Rectal smooth muscle tissue (tissue), 1 donor: Measurements from ENCODE around the gene GALNT1.

Experiments
- H3K27ac ChIP-seq: one replicate; pipeline ENCODE4 v1.7.0; 2013; ENCODE audit warnings: low read depth, low read length, inconsistent platforms
- H3K27me3 ChIP-seq: one replicate; pipeline ENCODE4 v1.7.0; 2013; ENCODE audit warnings: low read length; ENCODE audit not compliant: control insufficient read depth, insufficient read depth
- H3K36me3 ChIP-seq: one replicate; pipeline ENCODE4 v1.7.0; 2013; ENCODE audit warnings: low read length; ENCODE audit not compliant: control insufficient read depth, insufficient read depth
- H3K4me1 ChIP-seq: one replicate; pipeline ENCODE4 v1.7.0; 2013; ENCODE audit warnings: low read length; ENCODE audit not compliant: control insufficient read depth, insufficient read depth
- H3K4me3 ChIP-seq: one replicate; pipeline ENCODE4 v1.7.0; 2013; ENCODE audit warnings: low read length
- H3K9ac ChIP-seq: one replicate; pipeline ENCODE4 v1.7.0; 2013; ENCODE audit warnings: low read length

Gene GALNT1

GRCh38 chr18:35662293-35663062, 80.9 kb downstream of the GALNT1 start:
- no peaks in the 10 kb centered on the region for H3K27me3 ChIP-seq
- H3K4me3 ChIP-seq = no peak overlapping the region
- H3K9ac ChIP-seq = no peak overlapping the region
- no peaks in the 10 kb centered on the region for H3K4me1 ChIP-seq
- no peak overlapping the region for H3K27ac ChIP-seq
- peaks cover 5% of the 10 kb centered on the region for H3K36me3 ChIP-seq

- Histone ChIP-seq H3K9ac (no peak overlapping the region), H3K36me3 (peaks cover under 1% of the 10 kb centered on the region), H3K27ac (no peak overlapping the region), H3K4me1 (no peaks in the 10 kb centered on the region), H3K27me3 (no peaks in the 10 kb centered on the region), H3K4me3 (no peak overlapping the region)
Measured at GRCh38 chr18:35671966-35672603, 90.5 kb downstream of the GALNT1 start.

- Histone ChIP-seq H3K27ac (no peak overlapping the region), H3K9ac (no peak overlapping the region), H3K27me3 (no peaks in the 10 kb centered on the region), H3K4me3 (no peak overlapping the region), H3K4me1 (no peaks in the 10 kb centered on the region), H3K36me3 (peaks cover under 1% of the 10 kb centered on the region)
Measured at GRCh38 chr18:35672897-35673296, 91.4 kb downstream of the GALNT1 start.

GRCh38 chr18:35673682-35674081, 92.1 kb downstream of the GALNT1 start:
- Histone ChIP-seq H3K4me3 (no peak overlapping the region), H3K36me3 (peaks cover 2% of the 10 kb centered on the region), H3K27ac (no peak overlapping the region)

GRCh38 chr18:35680139-35680551, 98.6 kb downstream of the GALNT1 start:
- H3K4me3 ChIP-seq = no peak overlapping the region
- no peaks in the 10 kb centered on the region for H3K27me3 ChIP-seq
- peaks cover 2% of the 10 kb centered on the region for H3K36me3 ChIP-seq
- no peak overlapping the region for H3K9ac ChIP-seq
- peaks cover 4% of the 10 kb centered on the region for H3K4me1 ChIP-seq
- H3K27ac ChIP-seq = no peak overlapping the region

More at GRCh38 chr18:35673682-35674081, 92.1 kb downstream of the GALNT1 start:
- no peaks in the 10 kb centered on the region for H3K4me1 ChIP-seq
- H3K9ac ChIP-seq = no peak overlapping the region
- H3K27me3 ChIP-seq = no peaks in the 10 kb centered on the region

- H3K36me3 ChIP-seq = peaks cover 2% of the 10 kb centered on the region
Measured at GRCh38 chr18:35682281-35682867, 100.8 kb downstream of the GALNT1 start.

GRCh38 chr18:35683021-35683420, 101.5 kb downstream of the GALNT1 start:
- peaks cover 4% of the 10 kb centered on the region for H3K4me1 ChIP-seq
- H3K27ac ChIP-seq = no peak overlapping the region
- H3K27me3 ChIP-seq = no peaks in the 10 kb centered on the region
- peaks cover under 1% of the 10 kb centered on the region for H3K36me3 ChIP-seq
- H3K4me3 ChIP-seq = no peak overlapping the region
- H3K9ac ChIP-seq = no peak overlapping the region

More at GRCh38 chr18:35682281-35682867, 100.8 kb downstream of the GALNT1 start:
- Histone ChIP-seq H3K27me3 (no peaks in the 10 kb centered on the region), H3K9ac (no peak overlapping the region), H3K4me1 (peaks cover 4% of the 10 kb centered on the region), H3K27ac (no peak overlapping the region), H3K4me3 (no peak overlapping the region)

- no peak overlapping the region for H3K4me3 ChIP-seq
Measured at GRCh38 chr18:35688757-35689156, 107.2 kb downstream of the GALNT1 start.

GRCh38 chr18:35689728-35690127, 108.2 kb downstream of the GALNT1 start:
- Histone ChIP-seq H3K9ac (no peak overlapping the region), H3K36me3 (no peaks in the 10 kb centered on the region), H3K4me1 (no peaks in the 10 kb centered on the region), H3K27ac (no peak overlapping the region), H3K4me3 (no peak overlapping the region), H3K27me3 (no peaks in the 10 kb centered on the region)

More at GRCh38 chr18:35688757-35689156, 107.2 kb downstream of the GALNT1 start:
- Histone ChIP-seq H3K9ac (no peak overlapping the region), H3K36me3 (no peaks in the 10 kb centered on the region), H3K27ac (no peak overlapping the region), H3K4me1 (no peaks in the 10 kb centered on the region), H3K27me3 (no peaks in the 10 kb centered on the region)

GRCh38 chr18:35691625-35692024, 110.1 kb downstream of the GALNT1 start:
- H3K27me3 ChIP-seq = no peaks in the 10 kb centered on the region
- H3K9ac ChIP-seq = no peak overlapping the region
- no peak overlapping the region for H3K27ac ChIP-seq
- H3K4me3 ChIP-seq = no peak overlapping the region
- H3K4me1 ChIP-seq = no peaks in the 10 kb centered on the region
- peaks cover 2% of the 10 kb centered on the region for H3K36me3 ChIP-seq

GRCh38 chr18:35692866-35693265, 111.3 kb downstream of the GALNT1 start:
- Histone ChIP-seq H3K36me3 (peaks cover 2% of the 10 kb centered on the region), H3K4me3 (no peak overlapping the region)

GRCh38 chr18:35693829-35694228, 112.3 kb downstream of the GALNT1 start:
- H3K9ac ChIP-seq = no peak overlapping the region

More at GRCh38 chr18:35692866-35693265, 111.3 kb downstream of the GALNT1 start:
- Histone ChIP-seq H3K27me3 (no peaks in the 10 kb centered on the region), H3K4me1 (no peaks in the 10 kb centered on the region), H3K9ac (no peak overlapping the region), H3K27ac (no peak overlapping the region)

More at GRCh38 chr18:35693829-35694228, 112.3 kb downstream of the GALNT1 start:
- Histone ChIP-seq H3K36me3 (peaks cover 2% of the 10 kb centered on the region), H3K27me3 (no peaks in the 10 kb centered on the region), H3K4me1 (no peaks in the 10 kb centered on the region), H3K4me3 (no peak overlapping the region), H3K27ac (no peak overlapping the region)
